PC-3 (cell line): ENCODE results near the gene MBIP. TPM values are rescaled to one million over a fixed set of nuclear protein-coding genes. Genes with fewer than 3 reads are reported as not detected.

ENCODE experiments used
- ATAC-seq: fragments of 200-7000 bp; cut with Tn5 transposase; 2 replicates; pipeline ENCODE4 v1.9.1; 2020; ENCODE audit warnings: mild to moderate bottlenecking, moderate library complexity
- BruUV-seq: library from RNA; stranded (reverse); fragments of 400-500 nt; replicated peaks from 2 replicates; lab custom pipeline; 2021; lab: Mats Ljungman, UMichigan
- CTCF ChIA-PET: fragments of 300-600 bp; sonication (Branson Sonifier 250); formaldehyde crosslinking; loops from one replicate; lab custom pipeline; 2022; ENCODE audit warnings: antibody characterized with exemption; lab: Charles Lee
- POLR2A ChIA-PET: fragments of 300-600 bp; sonication (Branson Sonifier 250); formaldehyde crosslinking; loops from one replicate; lab custom pipeline; 2022; ENCODE audit warnings: antibody characterized with exemption; ENCODE audit not compliant: unreplicated experiment; lab: Charles Lee
- DNase-seq: peaks from one replicate; pipeline ENCODE4 v3.0.0-alpha.2; 2015
- H2AFZ ChIP-seq: fragments of 300-600 bp; sonication (generic); 2 replicates; pipeline ENCODE4 v1.6.0; 2016; ENCODE audit warnings: antibody characterized with exemption, low read length
- H3F3A ChIP-seq: fragments of 300-600 bp; sonication (generic); one replicate; pipeline ENCODE4 v1.6.0; 2017; ENCODE audit warnings: antibody characterized with exemption, low read length, control low read depth, mild to moderate bottlenecking; ENCODE audit not compliant: unreplicated experiment
- H3K27ac ChIP-seq: fragments of 300-600 bp; sonication (generic); 2 replicates; pipeline ENCODE4 v1.5.1; 2016; ENCODE audit warnings: mild to moderate bottlenecking, low read length
- H3K27me3 ChIP-seq: fragments of 300-600 bp; sonication (generic); 2 replicates; pipeline ENCODE4 v1.6.1; 2016; ENCODE audit warnings: low read length, mixed read lengths
- H3K36me3 ChIP-seq: fragments of 300-600 bp; sonication (generic); 2 replicates; pipeline ENCODE4 v1.6.1; 2016; ENCODE audit warnings: low read depth, mixed run types, low read length, mixed read lengths
- H3K4me1 ChIP-seq: fragments of 300-600 bp; sonication (generic); 2 replicates; pipeline ENCODE4 v1.5.1; 2016; ENCODE audit warnings: low read length; ENCODE audit not compliant: insufficient read depth
- H3K4me2 ChIP-seq: fragments of 300-600 bp; sonication (generic); 2 replicates; pipeline ENCODE4 v1.6.0; 2016; ENCODE audit warnings: low read length
- H3K4me3 ChIP-seq: fragments of 300-600 bp; sonication (generic); 2 replicates; pipeline ENCODE4 v1.5.1; 2016; ENCODE audit warnings: mild to moderate bottlenecking, low read length, mixed read lengths
- H3K79me2 ChIP-seq: fragments of 300-600 bp; sonication (generic); 2 replicates; pipeline ENCODE4 v1.6.1; 2017; ENCODE audit warnings: low read length, mixed read lengths
- H3K9ac ChIP-seq: fragments of 300-600 bp; sonication (generic); 2 replicates; pipeline ENCODE4 v1.6.0; 2016; ENCODE audit warnings: mild to moderate bottlenecking, low read length
- H3K9me2 ChIP-seq: fragments of 300-600 bp; sonication (generic); replicated peaks from 2 replicates; pipeline ENCODE4 v1.6.1; 2016; ENCODE audit warnings: mixed run types, low read length, mixed read lengths
- H3K9me3 ChIP-seq: fragments of 300-600 bp; sonication (generic); 2 replicates; pipeline ENCODE4 v1.6.1; 2016; ENCODE audit warnings: low read length, mixed read lengths
- H4K20me1 ChIP-seq: fragments of 300-600 bp; sonication (generic); 2 replicates; pipeline ENCODE4 v1.6.1; 2016; ENCODE audit warnings: low read length, mixed read lengths
- EZH2 ChIP-seq: fragments of 300-600 bp; sonication (generic); IDR thresholded peaks from one replicate; pipeline ENCODE4 v1.6.1; 2017; ENCODE audit warnings: antibody characterized with exemption, mild to moderate bottlenecking, low read length; ENCODE audit not compliant: unreplicated experiment
- EZH2phosphoT487 ChIP-seq: fragments of 300-600 bp; sonication (generic); IDR thresholded peaks from 2 replicates; pipeline ENCODE4 v1.6.1; 2018; ENCODE audit warnings: mild to moderate bottlenecking, antibody characterized with exemption, low read length, borderline replicate concordance
- intact Hi-C: fragments of 100-400 bp; cut with micrococcal nuclease; formaldehyde crosslinking; loops from 2 replicates; pipeline ENCODE4 v1.9.0; 2023
- total RNA-seq: library from RNA; depleted of rRNA; stranded (reverse); fragments of >200 nt; gene quantifications from 2 replicates; pipeline ENCODE4 v1.2.3, GENCODE V29; 2014
- TF ChIP-seq, protein P1 (sequence below): fragments of 300-600 bp; sonication (generic); conservative IDR thresholded peaks from 2 replicates; pipeline ENCODE4 v1.5.1; 2017; ENCODE audit warnings: antibody characterized with exemption, low read depth, mild to moderate bottlenecking, low read length

Gene MBIP
- total RNA-seq, 1 experiment from 2014 or later, result 8.5 TPM

DNA sequence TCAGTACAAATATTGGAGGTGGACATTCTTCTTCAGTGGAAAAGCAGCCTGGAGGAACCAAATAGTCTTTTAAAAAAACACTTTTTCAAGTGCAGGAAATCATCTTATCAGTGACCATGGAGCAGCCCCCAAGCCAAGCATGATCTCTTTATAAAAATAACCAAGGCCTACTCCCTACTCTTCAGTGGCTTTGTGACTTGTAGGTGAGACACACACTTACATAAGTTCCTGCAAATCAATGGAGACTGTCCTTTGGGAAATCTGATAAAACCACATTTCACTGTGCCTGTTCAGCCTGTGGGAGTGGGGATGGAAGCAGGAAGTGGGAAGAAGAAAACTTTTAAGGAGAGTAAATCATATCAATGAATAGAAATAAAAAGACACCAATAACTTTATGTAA, 56.3 kb downstream of the MBIP start:
- CTCF ChIA-PET, result no interaction called here
- H4K20me1 ChIP-seq, result no peaks in the 10 kb centered on the region

GRCh38 chr14:36260970-36261640, 59.3 kb downstream of the MBIP start:
- H3K27ac ChIP-seq, result no peak overlapping the region
- H3K9me3 ChIP-seq, result no peaks in the 10 kb centered on the region
- no peaks in the 10 kb centered on the region for H3K4me1 ChIP-seq
- no peaks in the 10 kb centered on the region for H3K9me2 ChIP-seq
- no peak overlapping the region for H3K4me2 ChIP-seq
- peaks cover 92% of the 10 kb centered on the region for H3K27me3 ChIP-seq
- no peak overlapping the region for H3K9ac ChIP-seq
- TF ChIP-seq EZH2phosphoT487, result no peak
- TF ChIP-seq, protein P1, sequence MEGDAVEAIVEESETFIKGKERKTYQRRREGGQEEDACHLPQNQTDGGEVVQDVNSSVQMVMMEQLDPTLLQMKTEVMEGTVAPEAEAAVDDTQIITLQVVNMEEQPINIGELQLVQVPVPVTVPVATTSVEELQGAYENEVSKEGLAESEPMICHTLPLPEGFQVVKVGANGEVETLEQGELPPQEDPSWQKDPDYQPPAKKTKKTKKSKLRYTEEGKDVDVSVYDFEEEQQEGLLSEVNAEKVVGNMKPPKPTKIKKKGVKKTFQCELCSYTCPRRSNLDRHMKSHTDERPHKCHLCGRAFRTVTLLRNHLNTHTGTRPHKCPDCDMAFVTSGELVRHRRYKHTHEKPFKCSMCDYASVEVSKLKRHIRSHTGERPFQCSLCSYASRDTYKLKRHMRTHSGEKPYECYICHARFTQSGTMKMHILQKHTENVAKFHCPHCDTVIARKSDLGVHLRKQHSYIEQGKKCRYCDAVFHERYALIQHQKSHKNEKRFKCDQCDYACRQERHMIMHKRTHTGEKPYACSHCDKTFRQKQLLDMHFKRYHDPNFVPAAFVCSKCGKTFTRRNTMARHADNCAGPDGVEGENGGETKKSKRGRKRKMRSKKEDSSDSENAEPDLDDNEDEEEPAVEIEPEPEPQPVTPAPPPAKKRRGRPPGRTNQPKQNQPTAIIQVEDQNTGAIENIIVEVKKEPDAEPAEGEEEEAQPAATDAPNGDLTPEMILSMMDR, result no peak
- TF ChIP-seq EZH2, result no peak
- H3K4me3 ChIP-seq, result no peak overlapping the region
- H3K79me2 ChIP-seq, result no peaks in the 10 kb centered on the region
- no peaks in the 10 kb centered on the region for H3F3A ChIP-seq
- CTCF ChIA-PET, result no interaction called here
- no peak for DNase-seq
- intact Hi-C loops, result no loop called here
- H2AFZ ChIP-seq, result no peak overlapping the region
- H3K36me3 ChIP-seq, result no peaks in the 10 kb centered on the region
- POLR2A ChIA-PET, result no interaction called here
- ATAC-seq, result no peak
- no TSS peak for BruUV-seq
- no peaks in the 10 kb centered on the region for H4K20me1 ChIP-seq

More for the DNA sequence above, 56.3 kb downstream of the MBIP start:
- TF ChIP-seq EZH2, result no peak
- TF ChIP-seq, protein P1, result no peak
- no peak for TF ChIP-seq EZH2phosphoT487
- H3K4me2 ChIP-seq, result no peak overlapping the region
- no peak overlapping the region for H3K27ac ChIP-seq
- intact Hi-C loops, result no loop called here
- no peak overlapping the region for H2AFZ ChIP-seq
- BruUV-seq, result no TSS peak
- peaks cover 83% of the 10 kb centered on the region for H3K27me3 ChIP-seq
- no peaks in the 10 kb centered on the region for H3K79me2 ChIP-seq
- H3F3A ChIP-seq, result no peaks in the 10 kb centered on the region
- no peaks in the 10 kb centered on the region for H3K36me3 ChIP-seq
- no peak overlapping the region for H3K9ac ChIP-seq
- no peaks in the 10 kb centered on the region for H3K9me3 ChIP-seq
- no peaks in the 10 kb centered on the region for H3K4me1 ChIP-seq
- POLR2A ChIA-PET, result no interaction called here
- no peaks in the 10 kb centered on the region for H3K9me2 ChIP-seq
- DNase-seq (no peak), ATAC-seq (no peak)
- H3K4me3 ChIP-seq, result no peak overlapping the region

- no peaks in the 10 kb centered on the region for H3K9me3 ChIP-seq
- H3K4me1 ChIP-seq, result no peaks in the 10 kb centered on the region
- H3K27me3 ChIP-seq, result peaks cover 88% of the 10 kb centered on the region
- ChIA-PET CTCF (no interaction called here), POLR2A (no interaction called here)
- no peak overlapping the region for H3K4me2 ChIP-seq
- no peak for TF ChIP-seq EZH2
- H3K4me3 ChIP-seq, result no peak overlapping the region
- intact Hi-C loops, result no loop called here
- no peaks in the 10 kb centered on the region for H3F3A ChIP-seq
- H3K27ac ChIP-seq, result no peak overlapping the region
- no peaks in the 10 kb centered on the region for H4K20me1 ChIP-seq
- no peaks in the 10 kb centered on the region for H3K79me2 ChIP-seq
- ATAC-seq (no peak), DNase-seq (no peak)
- H3K9me2 ChIP-seq, result no peaks in the 10 kb centered on the region
- BruUV-seq, result no TSS peak
- no peak overlapping the region for H3K9ac ChIP-seq
- no peak overlapping the region for H2AFZ ChIP-seq
- no peaks in the 10 kb centered on the region for H3K36me3 ChIP-seq
These were observed 62.2 kb downstream of the MBIP start for GRCh38 chr14:36258241-36258640.
